Measurements from ENCODE around the gene MEF2A. TPM values are rescaled to one million over a fixed set of nuclear protein-coding genes. Genes with fewer than 3 reads are reported as not detected.

MEF2A gene
- total RNA-seq, 1 experiment from 2014 or later, result 29.6 TPM

GRCh38 chr15:99728916-99729315 is 163.1 kb downstream of the MEF2A start:
- ChIA-PET CTCF (interaction anchor here (1.6 to 2.8 kb wide), 3 partner anchors 25 to 456 kb away, joined by 7 to 10 read pairs (median 7); no protein-coding TSS in a partner anchor), RAD21 (ENCODE audit: low non-redundant PET in 1 of 2, low total read pairs in 2 of 2, uncharacterized antibody in 2 of 2, unreplicated experiment in 2 of 2) (no interaction called here), POLR2A (no interaction called here)
- H3K27ac ChIP-seq (ENCODE audit: low read depth, low read length), result no peak overlapping the region
- H3K27me3 ChIP-seq (ENCODE audit: insufficient read depth, low read length), result no peaks in the 10 kb centered on the region
- no peaks in the 10 kb centered on the region for H4K20me1 ChIP-seq (ENCODE audit: insufficient read depth)
- H3K4me1 ChIP-seq (ENCODE audit: control insufficient read depth in 1 of 2, insufficient read depth in 2 of 2, low read length in 2 of 2), result peaks cover 3 to 13% of the 10 kb centered on the region in 2 experiments; a peak in 3 of 4 replicates
- no peak for DNase-seq (ENCODE audit: low read depth, low spot score)
- no peak for ATAC-seq
- TF ChIP-seq RAD21 (IDR thresholded peaks at IDR 0.05; ENCODE audit: low read depth) (no peak), SIN3A (IDR thresholded peaks at IDR 0.05; ENCODE audit: low read depth) (no peak), EZH2phosphoT487 (IDR thresholded peaks at IDR 0.05; ENCODE audit: borderline replicate concordance) (no peak), CBX3 (IDR thresholded peaks at IDR 0.05; ENCODE audit: low read depth) (no peak), POLR2A (IDR thresholded peaks at IDR 0.05; ENCODE audit: borderline replicate concordance, extremely low read depth, insufficient read depth, insufficient read length) (no peak), EZH2 (IDR thresholded peaks at IDR 0.05) (no peak), YY1 (IDR thresholded peaks at IDR 0.05; ENCODE audit: extremely low read depth, insufficient replicate concordance, low read depth, low read length) (no peak), FOSL1 (IDR thresholded peaks at IDR 0.05; ENCODE audit: low read depth) (no peak), ZFX (IDR thresholded peaks at IDR 0.05) (no peak), ELF1 (IDR thresholded peaks at IDR 0.05; ENCODE audit: borderline replicate concordance, low read depth) (no peak), ZNF274 (IDR thresholded peaks at IDR 0.05; ENCODE audit: low read depth, low read length) (no peak), SP1 (IDR thresholded peaks at IDR 0.05; ENCODE audit: low read depth) (no peak), CEBPB (IDR thresholded peaks at IDR 0.05; ENCODE audit: low read depth) (no peak), TCF7L2 (IDR thresholded peaks at IDR 0.05; ENCODE audit: borderline replicate concordance, extremely low read depth, insufficient read depth, insufficient read length) (no peak), JUND (IDR thresholded peaks at IDR 0.05) (no peak)
- TF ChIP-seq, protein P1, sequence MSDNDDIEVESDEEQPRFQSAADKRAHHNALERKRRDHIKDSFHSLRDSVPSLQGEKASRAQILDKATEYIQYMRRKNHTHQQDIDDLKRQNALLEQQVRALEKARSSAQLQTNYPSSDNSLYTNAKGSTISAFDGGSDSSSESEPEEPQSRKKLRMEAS (IDR thresholded peaks at IDR 0.05), result no peak
- TF ChIP-seq, protein P2, sequence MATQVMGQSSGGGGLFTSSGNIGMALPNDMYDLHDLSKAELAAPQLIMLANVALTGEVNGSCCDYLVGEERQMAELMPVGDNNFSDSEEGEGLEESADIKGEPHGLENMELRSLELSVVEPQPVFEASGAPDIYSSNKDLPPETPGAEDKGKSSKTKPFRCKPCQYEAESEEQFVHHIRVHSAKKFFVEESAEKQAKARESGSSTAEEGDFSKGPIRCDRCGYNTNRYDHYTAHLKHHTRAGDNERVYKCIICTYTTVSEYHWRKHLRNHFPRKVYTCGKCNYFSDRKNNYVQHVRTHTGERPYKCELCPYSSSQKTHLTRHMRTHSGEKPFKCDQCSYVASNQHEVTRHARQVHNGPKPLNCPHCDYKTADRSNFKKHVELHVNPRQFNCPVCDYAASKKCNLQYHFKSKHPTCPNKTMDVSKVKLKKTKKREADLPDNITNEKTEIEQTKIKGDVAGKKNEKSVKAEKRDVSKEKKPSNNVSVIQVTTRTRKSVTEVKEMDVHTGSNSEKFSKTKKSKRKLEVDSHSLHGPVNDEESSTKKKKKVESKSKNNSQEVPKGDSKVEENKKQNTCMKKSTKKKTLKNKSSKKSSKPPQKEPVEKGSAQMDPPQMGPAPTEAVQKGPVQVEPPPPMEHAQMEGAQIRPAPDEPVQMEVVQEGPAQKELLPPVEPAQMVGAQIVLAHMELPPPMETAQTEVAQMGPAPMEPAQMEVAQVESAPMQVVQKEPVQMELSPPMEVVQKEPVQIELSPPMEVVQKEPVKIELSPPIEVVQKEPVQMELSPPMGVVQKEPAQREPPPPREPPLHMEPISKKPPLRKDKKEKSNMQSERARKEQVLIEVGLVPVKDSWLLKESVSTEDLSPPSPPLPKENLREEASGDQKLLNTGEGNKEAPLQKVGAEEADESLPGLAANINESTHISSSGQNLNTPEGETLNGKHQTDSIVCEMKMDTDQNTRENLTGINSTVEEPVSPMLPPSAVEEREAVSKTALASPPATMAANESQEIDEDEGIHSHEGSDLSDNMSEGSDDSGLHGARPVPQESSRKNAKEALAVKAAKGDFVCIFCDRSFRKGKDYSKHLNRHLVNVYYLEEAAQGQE (IDR thresholded peaks at IDR 0.05; ENCODE audit: low read depth), result no peak
- TF ChIP-seq, protein P3, sequence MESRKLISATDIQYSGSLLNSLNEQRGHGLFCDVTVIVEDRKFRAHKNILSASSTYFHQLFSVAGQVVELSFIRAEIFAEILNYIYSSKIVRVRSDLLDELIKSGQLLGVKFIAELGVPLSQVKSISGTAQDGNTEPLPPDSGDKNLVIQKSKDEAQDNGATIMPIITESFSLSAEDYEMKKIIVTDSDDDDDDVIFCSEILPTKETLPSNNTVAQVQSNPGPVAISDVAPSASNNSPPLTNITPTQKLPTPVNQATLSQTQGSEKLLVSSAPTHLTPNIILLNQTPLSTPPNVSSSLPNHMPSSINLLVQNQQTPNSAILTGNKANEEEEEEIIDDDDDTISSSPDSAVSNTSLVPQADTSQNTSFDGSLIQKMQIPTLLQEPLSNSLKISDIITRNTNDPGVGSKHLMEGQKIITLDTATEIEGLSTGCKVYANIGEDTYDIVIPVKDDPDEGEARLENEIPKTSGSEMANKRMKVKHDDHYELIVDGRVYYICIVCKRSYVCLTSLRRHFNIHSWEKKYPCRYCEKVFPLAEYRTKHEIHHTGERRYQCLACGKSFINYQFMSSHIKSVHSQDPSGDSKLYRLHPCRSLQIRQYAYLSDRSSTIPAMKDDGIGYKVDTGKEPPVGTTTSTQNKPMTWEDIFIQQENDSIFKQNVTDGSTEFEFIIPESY (IDR thresholded peaks at IDR 0.05; ENCODE audit: extremely low read depth, insufficient replicate concordance, low read length), result no peak
- no peaks in the 10 kb centered on the region for H3K9me2 ChIP-seq (ENCODE audit: insufficient read depth)
- H3K4me3 ChIP-seq (replicated peaks in 1 of 2; ENCODE audit: low read depth in 1 of 2, low read length in 2 of 2), result no peak overlapping the region
- no TSS peak for BruUV-seq (replicated peaks)
- intact Hi-C loops (cut with micrococcal nuclease), result no loop called here
- no peak overlapping the region for H3K4me2 ChIP-seq (ENCODE audit: low read length)
- H3K9ac ChIP-seq (ENCODE audit: low read length), result no peak overlapping the region
- peaks cover 0 to 6% of the 10 kb centered on the region in 2 experiments; a peak in 1 of 4 replicates for H3K9me3 ChIP-seq (ENCODE audit: control insufficient read depth in 1 of 2, insufficient read depth in 1 of 2, low read depth in 1 of 2, low read length in 2 of 2)
- H3K36me3 ChIP-seq (ENCODE audit: control insufficient read depth in 1 of 2, insufficient read depth in 2 of 2, low read length in 2 of 2), result no peaks in the 10 kb centered on the region
- no peaks in the 10 kb centered on the region for H3K79me2 ChIP-seq (ENCODE audit: insufficient read depth, low read length)
- no peak overlapping the region for H2AFZ ChIP-seq (ENCODE audit: low read depth, low read length, poor library complexity, severe bottlenecking)
